A549 treated with CORT108297 at 1 μM for 4 hours (cell line): ENCODE results near the gene MAGEB6. TPM values are rescaled to one million over a fixed set of nuclear protein-coding genes. Genes with fewer than 3 reads are reported as not detected.

Source experiments
- total RNA-seq: library from RNA; stranded (reverse); fragments of 200-300 nt; extraction: Qiagen RNA extraction; gene quantifications from 5 replicates; pipeline ENCODE4 v1.2.3, GENCODE V29; 2022

Gene MAGEB6
- total RNA-seq: 0.03 to 0.20 TPM (median 0.06 TPM) in 4 of 5 replicates, not detected in the other

GRCh38 chrX:26192204-26192603 lies at the start of gene MAGEB6:
MAGEB6 (plus strand) TSS chrX:26192440; CDS start chrX:26193847, 1,407 bp downstream.

GRCh38 chrX:26160301-26160700 lies 31.9 kb upstream of the MAGEB6 start, which contains the start of gene MAGEB6B:
MAGEB6B (plus strand) TSS chrX:26160601; CDS start chrX:26160601, 0 bp downstream.

GRCh38 chrX:26215869-26216268 lies 23.6 kb downstream of the MAGEB6 start, which contains the start of gene MAGEB5:
MAGEB5 (plus strand) TSS chrX:26216169; CDS start chrX:26217302, 1,133 bp downstream.

Other genes starting within 250 kb of the MAGEB6 start
- not detected in 5 replicates for gene MAGEB18, start 54.1 kb upstream of the MAGEB6 start, total RNA-seq
- not detected in 5 replicates for gene MAGEB6B, start 31.8 kb upstream of the MAGEB6 start, total RNA-seq
- not detected in 5 replicates for gene MAGEB5, start 23.7 kb downstream of the MAGEB6 start, total RNA-seq